ENCODE results near the gene PTRH1. TPM values are rescaled to one million over a fixed set of nuclear protein-coding genes. Genes with fewer than 3 reads are reported as not detected.

PTRH1 gene
- total RNA-seq, 1 experiment from 2014 or later: 15.1 TPM

- no peak overlapping the region for H3K4me3 Mint-ChIP-seq (ENCODE audit: low read depth, unreplicated experiment)
- no peak for DNase-seq
- peaks cover 7% of the 10 kb centered on the region for H3K4me1 Mint-ChIP-seq (ENCODE audit: low read depth, unreplicated experiment)
- peaks cover 46% of the 10 kb centered on the region for H3K27me3 Mint-ChIP-seq (ENCODE audit: unreplicated experiment)
- TF ChIP-seq CTCF (IDR thresholded peaks at IDR 0.05; ENCODE audit: unreplicated experiment): no peak
- no peaks in the 10 kb centered on the region for H3K36me3 Mint-ChIP-seq (ENCODE audit: insufficient read depth, unreplicated experiment)
- H3K9me3 Mint-ChIP-seq (ENCODE audit: low read depth, unreplicated experiment): no peaks in the 10 kb centered on the region
- peak overlapping the region; percentile 15 for H3K27ac Mint-ChIP-seq (ENCODE audit: unreplicated experiment)
- intact Hi-C loops (cut with micrococcal nuclease; ENCODE audit: unreplicated experiment): no loop called here
- BruUV-seq (replicated peaks): no TSS peak
- CTCF ChIA-PET: no interaction called here
These were observed 26.5 kb upstream of the PTRH1 start for GRCh38 chr9:127741831-127742434.

GRCh38 chr9:127739614-127740330, 24.3 kb upstream of the PTRH1 start:
- intact Hi-C loops (cut with micrococcal nuclease; ENCODE audit: unreplicated experiment): loop anchor here (5.0 kb wide), 1 partner anchor 133 kb away; no protein-coding TSS in a partner anchor
- CTCF ChIA-PET: interaction anchor here (0.8 to 1.2 kb wide), 3 partner anchors 31 to 130 kb away, joined by 3 read pairs; no protein-coding TSS in a partner anchor
- H3K9me3 Mint-ChIP-seq (ENCODE audit: low read depth, unreplicated experiment): no peaks in the 10 kb centered on the region
- peaks cover 7% of the 10 kb centered on the region for H3K4me1 Mint-ChIP-seq (ENCODE audit: low read depth, unreplicated experiment)
- no TSS peak for BruUV-seq (replicated peaks)
- H3K27me3 Mint-ChIP-seq (ENCODE audit: unreplicated experiment): peaks cover 53% of the 10 kb centered on the region
- H3K36me3 Mint-ChIP-seq (ENCODE audit: insufficient read depth, unreplicated experiment): peaks cover 6% of the 10 kb centered on the region
- H3K4me3 Mint-ChIP-seq (ENCODE audit: low read depth, unreplicated experiment): no peak overlapping the region
- TF ChIP-seq CTCF (IDR thresholded peaks at IDR 0.05; ENCODE audit: unreplicated experiment): no peak
- DNase-seq: no peak
- no peak overlapping the region for H3K27ac Mint-ChIP-seq (ENCODE audit: unreplicated experiment)

GRCh38 chr9:127738666-127739065, 23.2 kb upstream of the PTRH1 start:
- Mint-ChIP-seq H3K27ac (ENCODE audit: unreplicated experiment) (no peak overlapping the region), H3K9me3 (ENCODE audit: low read depth, unreplicated experiment) (no peaks in the 10 kb centered on the region), H3K4me3 (ENCODE audit: low read depth, unreplicated experiment) (no peak overlapping the region), H3K4me1 (ENCODE audit: low read depth, unreplicated experiment) (peaks cover 7% of the 10 kb centered on the region), H3K27me3 (ENCODE audit: unreplicated experiment) (peaks cover 53% of the 10 kb centered on the region), H3K36me3 (ENCODE audit: insufficient read depth, unreplicated experiment) (peaks cover 6% of the 10 kb centered on the region)
- no TSS peak for BruUV-seq (replicated peaks)
- CTCF ChIA-PET: no interaction called here
- intact Hi-C loops (cut with micrococcal nuclease; ENCODE audit: unreplicated experiment): loop anchor here (5.0 kb wide), 1 partner anchor 134 kb away; no protein-coding TSS in a partner anchor
- TF ChIP-seq CTCF (IDR thresholded peaks at IDR 0.05; ENCODE audit: unreplicated experiment): no peak
- no peak for DNase-seq

- H3K4me3 Mint-ChIP-seq (ENCODE audit: low read depth, unreplicated experiment): peak overlapping the region; percentile 67
- H3K27me3 Mint-ChIP-seq (ENCODE audit: unreplicated experiment): peaks cover 39% of the 10 kb centered on the region
- TF ChIP-seq CTCF (IDR thresholded peaks at IDR 0.05; ENCODE audit: unreplicated experiment): no peak
- BruUV-seq (replicated peaks): no TSS peak
- DNase-seq: no peak
- CTCF ChIA-PET: interaction anchor here (0.8 to 1.6 kb wide), 10 partner anchors 14 to 233 kb away, joined by 3 to 21 read pairs (median 6); partner anchors contain the start of gene CDK9
- intact Hi-C loops (cut with micrococcal nuclease; ENCODE audit: unreplicated experiment): loop anchor here (5.0 kb wide), 1 partner anchor 137 kb away; no protein-coding TSS in a partner anchor
- H3K9me3 Mint-ChIP-seq (ENCODE audit: low read depth, unreplicated experiment): no peaks in the 10 kb centered on the region
- H3K4me1 Mint-ChIP-seq (ENCODE audit: low read depth, unreplicated experiment): no peaks in the 10 kb centered on the region
- H3K36me3 Mint-ChIP-seq (ENCODE audit: insufficient read depth, unreplicated experiment): peaks cover 6% of the 10 kb centered on the region
- H3K27ac Mint-ChIP-seq (ENCODE audit: unreplicated experiment): no peak overlapping the region
These were observed 20.2 kb upstream of the PTRH1 start for GRCh38 chr9:127735530-127736185.
